AG08395 (cell line): ENCODE measurements around the gene TANK.

Experiments used
- DNase-seq: peaks from one replicate; pipeline ENCODE4 v3.0.0; 2012; ENCODE audit warnings: mixed read lengths, low spot score

The TANK gene

GRCh38 chr2:161133366-161133765 lies 26.9 kb upstream of the TANK start:
- DNase-seq, result no peak

DNA sequence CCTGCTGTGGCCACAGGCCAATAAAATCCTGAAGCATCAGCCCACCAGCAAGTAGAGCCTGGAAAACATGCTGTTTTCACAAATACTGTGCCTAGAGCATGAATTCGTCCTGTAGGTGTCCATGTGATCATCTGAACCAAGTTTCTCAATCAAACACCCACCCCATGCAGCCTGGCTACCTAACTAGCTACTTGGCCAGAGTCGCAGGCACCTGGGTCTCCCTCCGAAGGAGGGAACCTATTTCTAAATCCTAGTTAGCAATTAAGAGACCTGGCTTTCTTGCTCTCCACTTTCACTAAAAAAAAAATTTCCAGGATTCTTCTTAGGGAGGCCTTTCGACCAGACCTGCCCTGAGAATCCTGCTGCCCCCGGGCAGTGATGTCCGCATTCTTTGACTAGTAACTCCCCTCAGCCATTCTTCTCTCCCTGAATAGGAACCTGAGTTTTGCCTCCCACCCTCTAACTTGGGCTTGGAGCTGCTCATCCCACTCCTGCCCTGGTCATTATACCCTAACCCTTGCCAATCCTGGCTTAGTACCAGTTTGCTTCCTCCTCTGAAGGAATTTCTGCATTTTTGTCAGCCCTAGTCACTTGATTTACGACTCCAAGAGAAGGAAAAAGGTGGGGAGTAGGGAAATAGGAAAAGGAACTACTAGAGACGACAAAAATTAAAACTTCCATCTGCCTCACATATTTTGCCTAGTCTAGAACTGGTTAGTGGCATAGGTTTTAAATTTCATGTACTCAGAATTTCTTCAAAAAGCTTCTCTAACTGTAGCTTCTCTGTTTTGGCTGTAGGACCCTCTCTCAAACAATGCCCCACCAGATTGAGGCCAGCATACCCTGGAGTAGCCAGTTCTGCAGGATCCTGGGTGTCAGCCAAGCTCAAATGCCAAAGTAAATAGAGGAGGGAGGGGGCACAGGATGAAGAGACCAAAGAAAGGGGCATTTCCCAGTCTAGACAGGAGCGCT lies 25.4 kb upstream of the TANK start:
- peak; percentile 13 for DNase-seq

GRCh38 chr2:161135951-161136593 lies 24.2 kb upstream of the TANK start:
- no peak for DNase-seq

DNA sequence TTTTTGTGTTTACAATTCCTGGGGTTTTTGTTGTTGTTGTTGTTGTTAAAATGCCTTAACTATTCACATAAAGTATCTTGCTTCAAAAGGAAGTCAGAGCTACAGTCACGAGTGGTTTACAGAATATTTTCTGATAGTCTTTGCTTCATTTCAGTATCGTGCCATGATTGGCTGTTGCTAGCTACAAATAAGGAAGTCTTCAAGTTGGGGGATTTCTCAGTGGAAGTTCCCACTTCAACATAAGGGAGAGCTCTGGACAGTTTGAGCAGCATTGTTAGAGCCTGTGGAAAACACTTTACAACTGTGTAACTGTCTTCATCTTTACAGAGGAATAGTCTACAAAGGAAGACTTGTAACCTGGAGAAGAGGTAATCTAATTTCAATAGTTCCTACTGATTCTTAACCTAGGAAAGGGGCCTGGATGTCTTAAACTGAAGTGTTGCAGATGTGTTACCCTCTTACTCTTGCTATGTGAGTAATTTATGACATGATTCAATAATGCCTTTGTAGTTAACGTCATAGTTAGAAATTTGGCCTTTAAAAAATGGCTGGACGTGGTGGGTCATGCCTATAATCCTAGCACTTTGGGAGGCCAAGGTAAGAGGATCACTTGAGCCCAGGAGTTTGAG lies 23.4 kb upstream of the TANK start:
- DNase-seq, result peak; percentile 10

- no peak for DNase-seq
These were observed 21.8 kb upstream of the TANK start for GRCh38 chr2:161138429-161138828.

DNA sequence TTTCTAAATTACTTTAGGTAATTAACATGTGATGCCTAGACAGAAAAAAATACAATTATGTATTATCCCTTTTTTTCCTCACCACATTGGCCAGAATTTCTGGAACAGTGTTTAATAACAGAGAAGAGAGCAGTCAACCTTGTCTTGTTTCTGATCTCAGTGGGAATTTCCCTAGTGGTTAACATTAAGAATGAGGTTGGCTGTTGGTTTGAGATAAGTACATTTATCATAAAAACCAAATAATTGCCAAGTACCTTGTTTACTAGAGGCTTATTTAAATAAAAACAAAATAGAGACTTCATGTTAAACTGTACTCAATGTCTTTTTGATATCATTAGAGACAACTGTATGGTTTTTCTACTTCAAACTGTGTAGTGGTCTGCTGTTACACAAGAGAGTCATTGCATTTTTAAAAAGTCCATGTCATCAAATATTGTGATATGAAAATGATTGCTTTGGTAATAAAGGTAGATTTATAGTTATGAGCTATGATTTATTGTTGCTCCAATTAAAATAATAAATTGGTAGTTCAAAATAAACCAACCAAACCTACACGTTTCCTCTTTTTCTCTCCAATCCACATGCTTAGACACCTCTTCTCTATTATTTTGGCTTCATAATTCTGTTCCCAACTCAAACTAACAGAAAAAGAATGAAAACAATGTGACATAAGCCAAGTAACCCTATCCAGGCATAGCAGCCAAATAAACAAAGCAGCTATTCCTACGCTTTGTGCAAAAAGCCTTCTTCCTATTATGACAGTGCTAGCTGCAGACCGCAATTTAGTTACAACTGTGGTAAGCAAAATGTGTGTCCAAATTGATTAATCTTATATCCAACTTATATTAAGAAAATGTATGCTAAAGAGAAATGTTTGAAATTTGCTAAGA lies 20.9 kb upstream of the TANK start:
- peak; percentile 80 for DNase-seq

DNA sequence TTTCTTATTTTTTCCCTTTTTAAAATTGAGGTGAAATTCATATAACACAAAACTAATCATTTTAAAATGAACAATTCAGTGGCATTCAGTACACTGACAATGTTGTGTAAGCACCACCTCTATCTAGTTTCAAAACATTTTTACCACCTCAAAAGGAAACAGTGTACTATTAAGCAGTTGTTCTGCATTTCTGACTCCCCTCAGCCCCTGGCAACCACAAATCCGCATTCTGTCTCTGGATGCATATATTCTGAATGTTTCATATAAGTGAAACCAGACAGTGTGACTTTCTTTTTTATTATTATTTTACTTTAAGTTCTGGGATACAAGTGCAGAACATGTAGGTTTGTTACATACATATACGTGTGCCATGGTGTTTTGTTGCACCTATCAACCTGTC lies 19.2 kb upstream of the TANK start:
- DNase-seq, result no peak

GRCh38 chr2:161146209-161146775 lies 13.9 kb upstream of the TANK start:
- DNase-seq, result no peak

- DNase-seq, result no peak
These were observed 13.2 kb upstream of the TANK start for GRCh38 chr2:161146996-161147395.

DNA sequence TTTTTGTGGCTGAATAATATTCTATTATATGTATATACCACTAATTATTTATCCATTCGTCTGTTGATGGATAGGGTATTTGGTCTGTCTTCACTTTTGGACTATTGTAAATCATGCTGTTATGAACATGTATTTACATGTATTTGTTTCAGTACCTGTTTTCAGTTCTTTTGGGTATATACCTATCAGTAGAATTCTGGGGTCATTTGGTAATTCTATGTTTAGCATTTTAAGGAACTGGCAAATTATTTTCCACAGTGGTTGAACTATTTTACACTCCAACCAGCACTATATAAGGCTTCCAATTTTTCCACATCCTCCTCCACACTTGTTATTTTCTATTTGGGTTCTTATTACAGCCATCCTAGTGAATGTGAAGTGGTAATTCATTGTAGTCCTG lies 12.4 kb upstream of the TANK start:
- no peak for DNase-seq

GRCh38 chr2:161150704-161151103 lies 9.5 kb upstream of the TANK start:
- DNase-seq, result no peak

GRCh38 chr2:161152302-161152701 lies 7.9 kb upstream of the TANK start:
- DNase-seq, result no peak

- no peak for DNase-seq
These were observed 1.3 kb upstream of the TANK start for GRCh38 chr2:161158882-161159281.

DNA sequence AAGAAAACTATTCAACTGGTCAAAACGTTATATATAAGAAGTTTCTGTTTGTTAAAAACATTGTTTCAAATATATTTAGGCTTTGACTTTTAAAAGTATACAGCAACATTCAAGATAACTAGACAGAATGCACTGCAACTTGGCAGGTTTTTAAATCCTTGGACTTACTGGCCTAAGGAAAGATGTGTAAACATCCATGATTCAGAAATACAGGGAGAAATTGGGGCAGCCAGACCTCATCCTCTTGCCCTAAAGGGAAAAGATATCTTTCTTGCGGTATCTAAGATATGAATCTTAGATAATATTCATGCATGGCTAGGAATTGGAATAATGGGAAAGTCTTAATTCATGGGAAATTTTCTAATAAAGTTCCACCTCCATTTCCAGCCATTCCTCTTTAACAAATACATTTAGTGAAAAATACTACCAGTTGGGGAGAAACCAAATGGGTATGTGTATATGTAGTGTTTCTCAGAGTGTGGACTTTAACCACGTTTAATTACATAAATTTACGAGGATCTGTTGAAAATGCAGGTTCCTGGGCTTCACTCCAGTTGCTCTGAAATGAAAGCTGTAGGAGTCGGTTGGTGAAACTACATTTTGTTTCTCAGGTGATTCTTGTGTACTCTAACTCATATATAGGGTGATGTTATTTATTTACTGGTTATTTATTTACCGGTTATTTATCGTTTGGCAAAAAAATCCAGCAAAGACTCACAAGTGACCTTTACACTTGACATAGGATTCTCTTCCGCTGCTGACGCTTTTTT lies 587 bp upstream of the TANK start:
- no peak for DNase-seq

GRCh38 chr2:161161074-161161706 lies 962 bp downstream of the TANK start:
- no peak for DNase-seq

DNA sequence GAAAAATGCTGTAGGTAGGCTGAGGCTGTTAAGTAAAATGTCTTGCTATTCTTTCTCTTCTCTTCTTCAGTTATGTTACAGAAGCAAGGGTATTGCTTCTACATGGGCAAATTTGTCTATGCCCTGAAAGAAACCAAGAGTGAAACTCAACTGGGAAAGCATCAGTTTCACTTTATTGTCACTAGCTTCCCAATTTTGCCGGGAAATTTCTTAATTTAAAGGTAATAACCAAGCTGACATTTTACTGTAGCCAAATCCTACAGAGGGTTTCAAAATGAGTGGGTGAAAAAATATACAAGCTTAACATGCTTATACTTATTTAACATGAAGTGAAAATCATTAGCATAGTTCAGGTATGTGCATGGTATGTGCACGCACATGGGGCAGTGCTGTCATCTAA lies 3.2 kb downstream of the TANK start:
- DNase-seq, result no peak

GRCh38 chr2:161164161-161164560 lies 3.9 kb downstream of the TANK start:
- no peak for DNase-seq

- DNase-seq, result peak; percentile 57
These were observed 5.0 kb downstream of the TANK start for GRCh38 chr2:161165266-161165665.

- no peak for DNase-seq
These were observed 5.6 kb downstream of the TANK start for GRCh38 chr2:161165811-161166210.
